Measurements from ENCODE around the gene ERICH3. TPM values are rescaled to one million over a fixed set of nuclear protein-coding genes. Genes with fewer than 3 reads are reported as not detected.

Gene ERICH3
- polyA plus RNA-seq, 2 of the 4 experiments (the other 2 are of a cell fraction) = not detected

DNA sequence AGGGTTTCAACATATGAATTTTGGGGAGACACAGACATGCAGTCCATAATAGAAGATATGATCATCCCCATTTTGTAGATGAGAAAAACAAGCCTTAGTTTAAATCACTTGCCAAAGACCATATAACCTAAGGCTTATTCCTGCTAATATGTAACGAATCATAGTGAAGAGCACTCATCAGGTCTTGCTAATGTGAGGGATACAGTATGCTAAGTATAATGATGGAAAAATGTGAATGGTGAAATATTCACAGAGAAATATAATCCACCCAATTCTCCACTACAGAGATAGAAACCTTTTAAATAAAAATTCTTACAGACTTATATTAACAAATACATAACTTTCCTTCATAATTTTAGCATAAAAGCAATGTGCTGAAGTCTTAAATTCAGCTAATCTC is 18.9 kb downstream of the ERICH3 start:
- DNase-seq (ENCODE audit: low read depth in 1 of 2, low spot score in 1 of 2) (no peak), FAIRE-seq (no peak), ATAC-seq (no peak)
- no peak overlapping the region for H3K4me2 ChIP-seq
- TF ChIP-seq CBX2 (IDR thresholded peaks at IDR 0.05; ENCODE audit: borderline replicate concordance, low read depth) (no peak), JUN (IDR thresholded peaks at IDR 0.05) (no peak), EHMT2 (IDR thresholded peaks at IDR 0.05; ENCODE audit: low read depth) (no peak), RARB (CRISPR knock-in tag; IDR thresholded peaks at IDR 0.05) (no peak), POLR2A (IDR thresholded peaks at IDR 0.05; ENCODE audit: low read length) (no peak), POLR2AphosphoS2 (conservative IDR thresholded peaks at IDR 0.05; ENCODE audit: low read length) (no peak), PHF8 (IDR thresholded peaks at IDR 0.05; ENCODE audit: borderline replicate concordance, low read depth) (no peak), RAD21 (conservative IDR thresholded peaks at IDR 0.05 in 1 of 2, IDR thresholded peaks at IDR 0.05 in 1 of 2) (no peak), FOSB (CRISPR knock-in tag; IDR thresholded peaks at IDR 0.05) (no peak), TFCP2L1 (CRISPR knock-in tag; IDR thresholded peaks at IDR 0.05) (no peak), FOXS1 (CRISPR knock-in tag; IDR thresholded peaks at IDR 0.05) (no peak), RFX5 (IDR thresholded peaks at IDR 0.05) (no peak), HDAC2 (IDR thresholded peaks at IDR 0.05) (no peak)
- TF ChIP-seq, protein P1, sequence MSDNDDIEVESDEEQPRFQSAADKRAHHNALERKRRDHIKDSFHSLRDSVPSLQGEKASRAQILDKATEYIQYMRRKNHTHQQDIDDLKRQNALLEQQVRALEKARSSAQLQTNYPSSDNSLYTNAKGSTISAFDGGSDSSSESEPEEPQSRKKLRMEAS (IDR thresholded peaks at IDR 0.05) = no peak
- TF ChIP-seq, protein P2, sequence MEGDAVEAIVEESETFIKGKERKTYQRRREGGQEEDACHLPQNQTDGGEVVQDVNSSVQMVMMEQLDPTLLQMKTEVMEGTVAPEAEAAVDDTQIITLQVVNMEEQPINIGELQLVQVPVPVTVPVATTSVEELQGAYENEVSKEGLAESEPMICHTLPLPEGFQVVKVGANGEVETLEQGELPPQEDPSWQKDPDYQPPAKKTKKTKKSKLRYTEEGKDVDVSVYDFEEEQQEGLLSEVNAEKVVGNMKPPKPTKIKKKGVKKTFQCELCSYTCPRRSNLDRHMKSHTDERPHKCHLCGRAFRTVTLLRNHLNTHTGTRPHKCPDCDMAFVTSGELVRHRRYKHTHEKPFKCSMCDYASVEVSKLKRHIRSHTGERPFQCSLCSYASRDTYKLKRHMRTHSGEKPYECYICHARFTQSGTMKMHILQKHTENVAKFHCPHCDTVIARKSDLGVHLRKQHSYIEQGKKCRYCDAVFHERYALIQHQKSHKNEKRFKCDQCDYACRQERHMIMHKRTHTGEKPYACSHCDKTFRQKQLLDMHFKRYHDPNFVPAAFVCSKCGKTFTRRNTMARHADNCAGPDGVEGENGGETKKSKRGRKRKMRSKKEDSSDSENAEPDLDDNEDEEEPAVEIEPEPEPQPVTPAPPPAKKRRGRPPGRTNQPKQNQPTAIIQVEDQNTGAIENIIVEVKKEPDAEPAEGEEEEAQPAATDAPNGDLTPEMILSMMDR (IDR thresholded peaks at IDR 0.05) = no peak
- TF ChIP-seq, protein P3, sequence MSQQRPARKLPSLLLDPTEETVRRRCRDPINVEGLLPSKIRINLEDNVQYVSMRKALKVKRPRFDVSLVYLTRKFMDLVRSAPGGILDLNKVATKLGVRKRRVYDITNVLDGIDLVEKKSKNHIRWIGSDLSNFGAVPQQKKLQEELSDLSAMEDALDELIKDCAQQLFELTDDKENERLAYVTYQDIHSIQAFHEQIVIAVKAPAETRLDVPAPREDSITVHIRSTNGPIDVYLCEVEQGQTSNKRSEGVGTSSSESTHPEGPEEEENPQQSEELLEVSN (IDR thresholded peaks at IDR 0.05; ENCODE audit: borderline replicate concordance, low read depth) = no peak
- H3K4me1 ChIP-seq = no peaks in the 10 kb centered on the region
- H3K27ac ChIP-seq = no peak overlapping the region
- H3K4me3 ChIP-seq = no peak overlapping the region
- WGBS (ENCODE audit: missing lambda C conversion rate) = 0% methylated on average over 1 of the region's 1 CpG
- POLR2A ChIA-PET = no interaction called here
- CTCF ChIA-PET = no interaction called here
- H3K9me3 ChIP-seq = no peaks in the 10 kb centered on the region

DNA sequence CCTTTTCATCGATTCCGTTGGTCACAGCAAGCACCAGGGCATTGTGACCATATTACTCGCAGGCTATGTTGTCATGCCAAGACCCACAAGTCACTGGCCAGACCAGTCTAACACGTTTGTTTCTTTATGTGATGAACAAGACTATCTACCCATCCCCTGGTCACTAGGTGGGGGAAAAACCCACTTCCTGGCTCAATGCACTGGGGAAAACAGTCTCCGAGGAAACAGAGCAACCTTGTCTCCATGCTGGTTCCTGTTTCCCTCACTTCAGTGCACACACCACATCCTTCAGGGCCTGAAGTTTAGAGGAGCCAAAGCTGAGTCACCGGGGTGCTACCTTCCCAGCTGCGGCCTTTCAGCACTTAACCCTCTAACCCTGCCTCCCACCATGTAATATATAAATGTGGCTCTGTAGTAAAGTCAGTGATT is 20.9 kb downstream of the ERICH3 start:
- TF ChIP-seq KDM5A (IDR thresholded peaks at IDR 0.05) = no peak
- TF ChIP-seq, protein P3 (IDR thresholded peaks at IDR 0.05; ENCODE audit: borderline replicate concordance, low read depth) = no peak
- no peak for TF ChIP-seq ZSCAN20 (CRISPR knock-in tag; IDR thresholded peaks at IDR 0.05)
- no peak for TF ChIP-seq ZC3H11A (IDR thresholded peaks at IDR 0.05)
- TF ChIP-seq MAZ (IDR thresholded peaks at IDR 0.05; ENCODE audit: borderline replicate concordance, low read depth, low read length) = no peak
- TF ChIP-seq, protein P4, sequence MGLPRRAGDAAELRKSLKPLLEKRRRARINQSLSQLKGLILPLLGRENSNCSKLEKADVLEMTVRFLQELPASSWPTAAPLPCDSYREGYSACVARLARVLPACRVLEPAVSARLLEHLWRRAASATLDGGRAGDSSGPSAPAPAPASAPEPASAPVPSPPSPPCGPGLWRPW (IDR thresholded peaks at IDR 0.05) = no peak
- Histone ChIP-seq H3K4me3 (no peak overlapping the region), H3K9me3 (no peaks in the 10 kb centered on the region), H3K27ac (no peak overlapping the region), H3K4me1 (no peaks in the 10 kb centered on the region), H3K4me2 (no peak overlapping the region)
- ChIA-PET POLR2A (no interaction called here), CTCF (interaction anchor here (1.4 kb wide), 1 partner anchor 10 kb away, joined by 4 read pairs; no protein-coding TSS in a partner anchor)
- WGBS (ENCODE audit: missing lambda C conversion rate) = 30% methylated on average over 6 of the region's 7 CpGs
- DNase-seq (ENCODE audit: low read depth in 1 of 2, low spot score in 1 of 2) = no peak
- no peak for FAIRE-seq
- ATAC-seq = no peak

DNA sequence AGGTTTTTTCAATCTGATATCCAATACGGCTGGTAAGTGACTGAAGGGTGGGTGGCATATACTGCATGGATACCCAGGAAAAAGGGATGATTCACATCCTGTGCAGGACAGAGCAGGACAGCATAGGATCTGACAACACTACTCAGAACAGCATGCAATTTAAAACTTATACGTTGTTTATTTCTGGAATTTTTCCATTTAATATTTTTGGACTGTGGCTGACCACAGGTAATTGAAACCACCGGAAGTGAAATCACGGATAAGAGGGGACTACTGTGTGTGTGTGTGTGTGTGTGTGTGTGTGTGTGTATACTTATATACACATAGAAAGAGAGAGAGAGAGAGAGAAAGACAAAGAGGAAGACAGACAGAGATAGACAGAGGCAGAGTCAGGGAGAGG is 23.0 kb downstream of the ERICH3 start:
- 44% methylated on average over 4 of the region's 4 CpGs for WGBS (ENCODE audit: missing lambda C conversion rate)
- FAIRE-seq = no peak
- Histone ChIP-seq H3K4me3 (no peak overlapping the region), H3K4me1 (no peaks in the 10 kb centered on the region), H3K4me2 (no peak overlapping the region), H3K27ac (no peak overlapping the region), H3K9me3 (no peaks in the 10 kb centered on the region)
- CTCF ChIA-PET = no interaction called here
- POLR2A ChIA-PET = no interaction called here
- ATAC-seq = no peak
- no peak for DNase-seq (ENCODE audit: low read depth in 1 of 2, low spot score in 1 of 2)
- TF ChIP-seq PHF8 (IDR thresholded peaks at IDR 0.05; ENCODE audit: borderline replicate concordance, low read depth) = no peak
- TF ChIP-seq RNF2 (IDR thresholded peaks at IDR 0.05; ENCODE audit: borderline replicate concordance, low read depth) = no peak
- TF ChIP-seq FOSB (CRISPR knock-in tag; IDR thresholded peaks at IDR 0.05) = no peak
- no peak for TF ChIP-seq NR3C1 (IDR thresholded peaks at IDR 0.05)
- TF ChIP-seq, protein P5, sequence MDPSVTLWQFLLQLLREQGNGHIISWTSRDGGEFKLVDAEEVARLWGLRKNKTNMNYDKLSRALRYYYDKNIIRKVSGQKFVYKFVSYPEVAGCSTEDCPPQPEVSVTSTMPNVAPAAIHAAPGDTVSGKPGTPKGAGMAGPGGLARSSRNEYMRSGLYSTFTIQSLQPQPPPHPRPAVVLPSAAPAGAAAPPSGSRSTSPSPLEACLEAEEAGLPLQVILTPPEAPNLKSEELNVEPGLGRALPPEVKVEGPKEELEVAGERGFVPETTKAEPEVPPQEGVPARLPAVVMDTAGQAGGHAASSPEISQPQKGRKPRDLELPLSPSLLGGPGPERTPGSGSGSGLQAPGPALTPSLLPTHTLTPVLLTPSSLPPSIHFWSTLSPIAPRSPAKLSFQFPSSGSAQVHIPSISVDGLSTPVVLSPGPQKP (IDR thresholded peaks at IDR 0.05; ENCODE audit: low read depth, low read length) = no peak
- TF ChIP-seq ZFP36 (IDR thresholded peaks at IDR 0.05; ENCODE audit: borderline replicate concordance, partially characterized antibody) = no peak
- TF ChIP-seq NPAS2 (CRISPR knock-in tag; IDR thresholded peaks at IDR 0.05; ENCODE audit: borderline replicate concordance) = no peak
- TF ChIP-seq HEYL (CRISPR knock-in tag; IDR thresholded peaks at IDR 0.05) = no peak
- no peak for TF ChIP-seq KDM1A (IDR thresholded peaks at IDR 0.05; ENCODE audit: low read depth)
- TF ChIP-seq JUN (IDR thresholded peaks at IDR 0.05) = no peak
- TF ChIP-seq HOXB5 (CRISPR knock-in tag; IDR thresholded peaks at IDR 0.05) = no peak
- TF ChIP-seq, protein P2 (IDR thresholded peaks at IDR 0.05) = no peak

All from A549 (cell line).